Activated CD4-positive, alpha-beta T cell treated with anti-CD3 and anti-CD28 coated beads for 48 hours (primary cell): ENCODE data around the gene RASSF6.
"Not testable (repeated sequence)": the region's sequence is repeated elsewhere in the genome, so short reads cannot be mapped to it uniquely, and the experiment has no call there.

Source experiments
- DNase-seq: peaks from one replicate; pipeline ENCODE4 v3.0.0-alpha.2; 2020

The RASSF6 gene

GRCh38 chr4:73609706-73610105, 10.5 kb downstream of the RASSF6 start:
- no peak for DNase-seq

GRCh38 chr4:73608689-73609594, 11.3 kb downstream of the RASSF6 start:
- no peak for DNase-seq

GRCh38 chr4:73607375-73608033, 12.7 kb downstream of the RASSF6 start:
- DNase-seq: no peak

GRCh38 chr4:73606465-73606974, 13.7 kb downstream of the RASSF6 start:
- DNase-seq: no peak

- no peak for DNase-seq
Measured at GRCh38 chr4:73603854-73604584, 16.2 kb downstream of the RASSF6 start.

- DNase-seq: no peak
Measured at GRCh38 chr4:73603271-73603710, 16.9 kb downstream of the RASSF6 start.

- DNase-seq: no peak
Measured at GRCh38 chr4:73600954-73601353, 19.3 kb downstream of the RASSF6 start.

GRCh38 chr4:73599182-73599581, 21.1 kb downstream of the RASSF6 start:
- no peak for DNase-seq

- no peak for DNase-seq
Measured at GRCh38 chr4:73597594-73597993, 22.6 kb downstream of the RASSF6 start.

- DNase-seq: not testable (repeated sequence)
Measured at GRCh38 chr4:73597183-73597582, 23.1 kb downstream of the RASSF6 start.

GRCh38 chr4:73596001-73596400, 24.2 kb downstream of the RASSF6 start:
- DNase-seq: no peak

- DNase-seq: no peak
Measured at GRCh38 chr4:73593631-73594241, 26.5 kb downstream of the RASSF6 start.

- no peak for DNase-seq
Measured at GRCh38 chr4:73589887-73590801, 30.1 kb downstream of the RASSF6 start.

- DNase-seq: no peak
Measured at GRCh38 chr4:73589261-73589847, 30.9 kb downstream of the RASSF6 start.

GRCh38 chr4:73588613-73589012, 31.6 kb downstream of the RASSF6 start:
- DNase-seq: no peak

GRCh38 chr4:73586666-73587065, 33.6 kb downstream of the RASSF6 start:
- DNase-seq: no peak

GRCh38 chr4:73586040-73586439, 34.2 kb downstream of the RASSF6 start:
- no peak for DNase-seq

- no peak for DNase-seq
Measured at GRCh38 chr4:73585345-73585744, 34.9 kb downstream of the RASSF6 start.

GRCh38 chr4:73583666-73584065, 36.6 kb downstream of the RASSF6 start:
- DNase-seq: no peak

GRCh38 chr4:73577371-73577770, 42.9 kb downstream of the RASSF6 start:
- no peak for DNase-seq

- DNase-seq: no peak
Measured at GRCh38 chr4:73576381-73576780, 43.9 kb downstream of the RASSF6 start.
